Naive thymus-derived CD4-positive, alpha-beta T cell (primary cell): Measurements from ENCODE around the gene LPIN3. TPM values are rescaled to one million over a fixed set of nuclear protein-coding genes. Genes with fewer than 3 reads are reported as not detected.
A peak's percentile ranks its signal among the peaks of the same experiment; 100 is the strongest.

Experiments
- ATAC-seq: fragments of 150-1000 bp; cut with Tn5 transposase; 2 replicates; pipeline ENCODE4 v1.10.0; 2021; ENCODE audit warnings: mild to moderate bottlenecking, moderate library complexity
- CTCF ChIA-PET: fragments of 350-600 bp; sonication (Branson Sonifier 250); formaldehyde crosslinking; loops from one replicate; lab custom pipeline; 2021; ENCODE audit warnings: antibody characterized with exemption; lab: Charles Lee
- POLR2A ChIA-PET: fragments of 350-600 bp; sonication (Branson Sonifier 250); formaldehyde crosslinking; loops from one replicate; lab custom pipeline; 2021; ENCODE audit warnings: antibody characterized with exemption, inconsistent platforms; lab: Charles Lee
- DNase-seq, 9 donors: peaks; one replicate each; pipeline versions ENCODE4 v3.0.0 to v3.0.0-alpha.2; 2020 to 2022; ENCODE audit warnings: mixed read lengths in 1 of 9
- H3K27ac ChIP-seq: one replicate; pipeline ENCODE4 v1.7.0; 2013; ENCODE audit warnings: mild to moderate bottlenecking, low read depth, low read length, moderate library complexity
- H3K27me3 ChIP-seq, 2 donors: one replicate each; pipeline ENCODE4 v1.7.0; 2013; ENCODE audit warnings: low read length in 2 of 2, mild to moderate bottlenecking in 2 of 2, moderate library complexity in 2 of 2; ENCODE audit not compliant: control insufficient read depth in 2 of 2, insufficient read depth in 2 of 2
- H3K36me3 ChIP-seq, 3 experiments: 1 replicate in 2 of 3; 2 replicates in 1 of 3; pipeline ENCODE4 v1.7.0; 2013; ENCODE audit warnings: low read length in 3 of 3, mild to moderate bottlenecking in 3 of 3, moderate library complexity in 1 of 3; ENCODE audit not compliant: insufficient read depth in 3 of 3, control insufficient read depth in 2 of 3
- H3K4me1 ChIP-seq, 2 donors: one replicate each; pipeline ENCODE4 v1.7.0; 2013; ENCODE audit warnings: low read length in 2 of 2, mild to moderate bottlenecking in 2 of 2, moderate library complexity in 1 of 2; ENCODE audit not compliant: control insufficient read depth in 2 of 2, insufficient read depth in 2 of 2
- H3K4me3 ChIP-seq: 2 replicates; pipeline ENCODE4 v1.7.0; 2013; ENCODE audit warnings: mild to moderate bottlenecking, low read length
- H3K9me3 ChIP-seq, 3 experiments: 1 replicate in 2 of 3; 2 replicates in 1 of 3; pipeline ENCODE4 v1.7.0; 2013; ENCODE audit warnings: low read length in 3 of 3; ENCODE audit not compliant: control insufficient read depth in 2 of 3
- H3K27ac Mint-ChIP-seq, 9 donors: one replicate each; pipeline ENCODE4 v1.8.0; 2020 to 2022; ENCODE audit warnings: mixed read lengths in 9 of 9, mild to moderate bottlenecking in 8 of 9, moderate library complexity in 5 of 9, inconsistent platforms in 2 of 9
- H3K27me3 Mint-ChIP-seq, 5 donors: one replicate each; pipeline ENCODE4 v1.8.0; 2021 to 2022; ENCODE audit warnings: mixed read lengths in 5 of 5, mild to moderate bottlenecking in 1 of 5
- H3K36me3 Mint-ChIP-seq, 5 donors: one replicate each; pipeline ENCODE4 v1.8.0; 2020 to 2022; ENCODE audit warnings: mixed read lengths in 5 of 5, mild to moderate bottlenecking in 3 of 5, inconsistent platforms in 1 of 5
- H3K4me1 Mint-ChIP-seq, 7 donors: one replicate each; pipeline ENCODE4 v1.8.0; 2020 to 2022; ENCODE audit warnings: mixed read lengths in 7 of 7, mild to moderate bottlenecking in 3 of 7, inconsistent platforms in 1 of 7
- H3K4me3 Mint-ChIP-seq, 10 donors: one replicate each; pipeline ENCODE4 v1.8.0; 2020 to 2022; ENCODE audit warnings: mild to moderate bottlenecking in 10 of 10, mixed read lengths in 10 of 10, moderate library complexity in 6 of 10, inconsistent platforms in 2 of 10
- H3K9me3 Mint-ChIP-seq, 11 donors: one replicate each; pipeline ENCODE4 v1.8.0; 2020 to 2022; ENCODE audit warnings: mixed read lengths in 11 of 11, mild to moderate bottlenecking in 4 of 11, inconsistent platforms in 1 of 11, moderate library complexity in 1 of 11
- intact Hi-C, 2 donors: fragments of 100-400 bp; cut with micrococcal nuclease; formaldehyde crosslinking; loops; one replicate each; pipeline ENCODE4 v1.15.1; 2023
- polyA plus RNA-seq, 2 donors: library from polyadenylated mRNA; unstranded; fragments of 300-500 nt; fragmentation: Illumina TruSeq; gene quantifications; one replicate each; pipeline ENCODE4 v1.2.3, GENCODE V29; 2021
- total RNA-seq, 6 experiments: library from RNA in 5 of 6; stranded (reverse) in 5 of 6; gene quantifications; 1 replicate in 5 of 6; 2 replicates in 1 of 6; pipeline ENCODE4 v1.2.3 and lab custom pipeline; 2021 to 2026

LPIN3 gene
- total and polyA plus RNA-seq, 7 experiments from 2014 or later, result 0.10 to 3.0 (median 0.64) TPM; not detected in 1

GRCh38 chr20:41342474-41343464 is 2.1 kb downstream of the LPIN3 start:
- peaks cover 8 to 15% (median 9%) of the 10 kb centered on the region in 7 donors for H3K4me1 Mint-ChIP-seq
- H3K27ac Mint-ChIP-seq, result no peak overlapping the region

GRCh38 chr20:41344477-41344876 is 3.9 kb downstream of the LPIN3 start:
- Histone ChIP-seq H3K27ac (no peak overlapping the region), H3K4me3 (no peak overlapping the region), H3K36me3 (no peaks in the 10 kb centered on the region), H3K9me3 (no peaks in the 10 kb centered on the region), H3K4me1 (peaks cover 0 to 3% of the 10 kb centered on the region in 2 donors), H3K27me3 (no peaks in the 10 kb centered on the region)
- Mint-ChIP-seq H3K27ac (no peak overlapping the region), H3K36me3 (no peaks in the 10 kb centered on the region), H3K4me3 (no peak overlapping the region), H3K27me3 (peaks cover 0 to 6% (median 2%) of the 10 kb centered on the region in 5 donors), H3K4me1 (peaks cover 8 to 15% (median 9%) of the 10 kb centered on the region in 7 donors), H3K9me3 (no peaks in the 10 kb centered on the region)
- ChIA-PET POLR2A (no interaction called here), CTCF (interaction anchor here (1.3 kb wide), 1 partner anchor 209 kb away, joined by 3 read pairs; no protein-coding TSS in a partner anchor)
- intact Hi-C loops, result no loop called here
- ATAC-seq (no peak), DNase-seq (no peak)

More at GRCh38 chr20:41342474-41343464, 2.1 kb downstream of the LPIN3 start:
- intact Hi-C loops, result no loop called here
- Mint-ChIP-seq H3K27me3 (peaks cover 0 to 7% (median 3%) of the 10 kb centered on the region in 5 donors), H3K36me3 (no peaks in the 10 kb centered on the region), H3K4me3 (no peak overlapping the region), H3K9me3 (no peaks in the 10 kb centered on the region)
- Histone ChIP-seq H3K9me3 (no peaks in the 10 kb centered on the region), H3K27me3 (no peaks in the 10 kb centered on the region), H3K27ac (no peak overlapping the region), H3K4me1 (peaks cover 0 to 3% of the 10 kb centered on the region in 2 donors), H3K36me3 (no peaks in the 10 kb centered on the region), H3K4me3 (no peak overlapping the region)
- ChIA-PET POLR2A (no interaction called here), CTCF (interaction anchor here (1.4 kb wide), 1 partner anchor 208 kb away, joined by 4 read pairs; no protein-coding TSS in a partner anchor)
- ATAC-seq (no peak), DNase-seq (no peak)

GRCh38 chr20:41344938-41345728 is 4.5 kb downstream of the LPIN3 start:
- no peaks in the 10 kb centered on the region for H3K27me3 Mint-ChIP-seq
- H3K27ac Mint-ChIP-seq, result no peak overlapping the region
- H3K4me1 Mint-ChIP-seq, result peaks cover 3 to 8% (median 4%) of the 10 kb centered on the region in 7 donors
- no peaks in the 10 kb centered on the region for H3K9me3 Mint-ChIP-seq
- CTCF ChIA-PET, result interaction anchor here (0.6 to 1.3 kb wide), 2 partner anchors 210 to 353 kb away, joined by 3 read pairs; no protein-coding TSS in a partner anchor
- Histone ChIP-seq H3K4me3 (no peak overlapping the region), H3K27ac (no peak overlapping the region), H3K4me1 (no peaks in the 10 kb centered on the region), H3K9me3 (no peaks in the 10 kb centered on the region), H3K36me3 (no peaks in the 10 kb centered on the region), H3K27me3 (no peaks in the 10 kb centered on the region)
- ATAC-seq (no peak), DNase-seq (no peak)
- no peaks in the 10 kb centered on the region for H3K36me3 Mint-ChIP-seq
- POLR2A ChIA-PET, result no interaction called here
- H3K4me3 Mint-ChIP-seq, result no peak overlapping the region
- intact Hi-C loops, result no loop called here

GRCh38 chr20:41345729-41346067 is 5.1 kb downstream of the LPIN3 start:
- H3K4me1 Mint-ChIP-seq, result peaks cover 0 to 4% (median 0%) of the 10 kb centered on the region in 7 donors
- DNase-seq (no peak), ATAC-seq (no peak)
- Histone ChIP-seq H3K9me3 (no peaks in the 10 kb centered on the region), H3K4me3 (no peak overlapping the region), H3K36me3 (no peaks in the 10 kb centered on the region), H3K27me3 (no peaks in the 10 kb centered on the region), H3K27ac (no peak overlapping the region), H3K4me1 (no peaks in the 10 kb centered on the region)
- ChIA-PET CTCF (interaction anchor here (0.6 to 1.3 kb wide), 2 partner anchors 211 to 352 kb away, joined by 3 read pairs; no protein-coding TSS in a partner anchor), POLR2A (no interaction called here)
- H3K9me3 Mint-ChIP-seq, result no peaks in the 10 kb centered on the region
- intact Hi-C loops, result no loop called here
- H3K27ac Mint-ChIP-seq, result no peak overlapping the region
- H3K36me3 Mint-ChIP-seq, result no peaks in the 10 kb centered on the region
- H3K4me3 Mint-ChIP-seq, result no peak overlapping the region
- H3K27me3 Mint-ChIP-seq, result peaks cover 0 to 3% (median 0%) of the 10 kb centered on the region in 5 donors

- Histone ChIP-seq H3K36me3 (no peaks in the 10 kb centered on the region), H3K4me1 (no peaks in the 10 kb centered on the region), H3K4me3 (no peak overlapping the region), H3K9me3 (no peaks in the 10 kb centered on the region), H3K27me3 (no peaks in the 10 kb centered on the region), H3K27ac (no peak overlapping the region)
- no peaks in the 10 kb centered on the region for H3K36me3 Mint-ChIP-seq
- DNase-seq (no peak), ATAC-seq (no peak)
- POLR2A ChIA-PET, result interaction anchor here (0.7 kb wide), 1 partner anchor 8 kb away, joined by 3 read pairs; no protein-coding TSS in a partner anchor
- intact Hi-C loops, result no loop called here
- H3K9me3 Mint-ChIP-seq, result no peaks in the 10 kb centered on the region
- no peak overlapping the region for H3K4me3 Mint-ChIP-seq
- H3K27me3 Mint-ChIP-seq, result peaks cover 0 to 3% (median 0%) of the 10 kb centered on the region in 5 donors
- H3K27ac Mint-ChIP-seq, result peak overlapping the region in 1 of 9 donors; percentile 22
- no peaks in the 10 kb centered on the region for H3K4me1 Mint-ChIP-seq
- CTCF ChIA-PET, result no interaction called here
Observed at GRCh38 chr20:41347523-41348429, 7.2 kb downstream of the LPIN3 start.
